Hematopoietic multipotent progenitor cell treated with erythropoietin and hydrocortisone succinate and interleukin-3 and kit ligand, for 15 days (in vitro differentiated cells): ENCODE measurements around the gene PGLYRP2.
A peak's percentile ranks its signal among the peaks of the same experiment; 100 is the strongest.

Source experiments
- DNase-seq: peaks from one replicate; pipeline ENCODE4 v3.0.0-alpha.2; 2015; ENCODE audit warnings: low spot score

PGLYRP2 gene

DNA sequence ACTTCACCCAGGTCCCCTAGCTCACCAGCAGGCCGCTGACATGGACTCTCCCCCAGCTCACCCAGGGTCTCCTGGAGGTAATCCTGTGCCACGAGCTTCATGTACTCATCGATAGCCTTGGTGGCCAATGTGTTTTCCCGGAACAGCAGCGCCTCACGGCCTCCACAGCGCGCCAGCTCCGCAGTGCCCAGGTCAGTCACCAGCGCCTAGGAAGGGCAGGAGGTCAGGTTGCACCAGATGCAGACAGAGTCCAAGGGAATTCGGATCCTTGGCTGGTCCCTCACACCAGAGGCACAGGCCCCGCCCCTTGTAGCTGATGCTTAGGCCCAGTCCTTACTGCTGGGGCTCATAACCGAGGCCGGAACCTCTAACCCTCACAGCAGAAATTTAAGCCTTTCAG, 22.9 kb downstream of the PGLYRP2 start:
- DNase-seq = no peak

- DNase-seq = no peak
Measured at GRCh38 chr19:15455996-15456395, 23.3 kb downstream of the PGLYRP2 start.

GRCh38 chr19:15453906-15454860, 25.1 kb downstream of the PGLYRP2 start:
- DNase-seq = no peak

DNA sequence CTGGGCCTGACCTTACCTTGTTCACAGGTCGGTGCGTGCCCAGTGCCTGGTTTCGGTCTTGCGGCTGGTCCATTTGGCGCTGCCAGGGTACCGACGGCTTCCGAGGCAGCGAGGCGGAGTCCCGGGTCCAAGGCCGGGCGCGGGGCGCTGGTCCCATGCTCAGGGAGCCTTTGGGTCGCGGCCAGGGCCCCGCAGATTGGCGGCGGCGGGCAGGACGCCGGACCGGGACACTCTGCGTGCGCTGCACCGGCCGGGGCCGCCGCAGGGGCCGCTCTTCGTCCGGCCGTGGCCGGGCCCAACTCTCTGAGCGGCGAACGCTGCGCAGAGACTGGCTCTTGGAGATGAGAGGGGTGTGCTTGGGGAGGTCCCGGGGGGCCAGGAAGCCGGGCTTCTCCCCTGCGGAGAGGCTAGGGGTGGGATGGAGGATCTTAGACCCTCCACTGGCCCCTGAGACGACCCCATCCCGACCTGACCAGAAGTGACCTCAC, 26.2 kb downstream of the PGLYRP2 start:
- no peak for DNase-seq

GRCh38 chr19:15452111-15453047, 26.9 kb downstream of the PGLYRP2 start:
- peak; percentile 90 for DNase-seq

DNA sequence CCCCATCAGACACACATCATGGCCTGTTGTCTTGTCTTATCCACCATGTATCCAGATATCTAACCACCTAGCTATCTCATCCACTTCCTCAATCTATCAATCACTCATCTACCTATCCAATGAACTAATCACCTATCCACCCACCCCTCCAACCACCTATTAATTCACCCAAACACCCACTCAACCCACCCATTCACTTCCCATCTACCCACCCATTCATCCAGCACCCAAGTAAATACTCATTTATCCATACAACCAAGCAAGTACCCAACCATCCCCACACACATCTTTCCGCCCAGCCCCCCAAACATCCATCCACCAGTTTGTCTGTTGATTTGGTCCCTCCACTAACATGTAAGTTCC, 28.8 kb downstream of the PGLYRP2 start:
- DNase-seq = no peak

- DNase-seq = peak; percentile 80
Measured at GRCh38 chr19:15449620-15450527, 29.4 kb downstream of the PGLYRP2 start, which contains the start of gene WIZ. TSS of gene WIZ (minus strand) at chr19:15449956. CDS start at chr19:15448307, 1,649 bp downstream.

- no peak for DNase-seq
Measured at GRCh38 chr19:15448778-15449619, 30.3 kb downstream of the PGLYRP2 start.

- no peak for DNase-seq
Measured at GRCh38 chr19:15448044-15448777, 31.1 kb downstream of the PGLYRP2 start.

DNA sequence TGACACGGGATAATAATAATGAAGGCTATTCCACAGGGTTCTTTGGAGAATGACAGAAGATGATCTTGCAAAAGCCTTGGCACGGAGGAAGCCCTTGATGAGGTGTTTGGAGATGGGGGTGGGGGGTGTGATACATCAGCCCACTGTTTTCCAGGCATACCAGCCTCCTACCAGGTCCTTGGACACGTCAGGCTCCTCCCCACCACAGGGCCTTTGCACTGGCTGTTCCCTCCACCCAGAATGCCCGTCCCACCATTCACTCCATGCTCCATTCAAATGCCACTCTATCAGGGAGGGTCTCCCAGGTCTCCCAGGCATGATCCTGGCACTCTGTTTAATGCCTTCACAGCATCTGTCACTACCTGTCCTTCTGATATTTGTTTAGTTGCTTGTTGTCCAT, 32.2 kb downstream of the PGLYRP2 start:
- DNase-seq = no peak

GRCh38 chr19:15445807-15446376, 33.4 kb downstream of the PGLYRP2 start:
- no peak for DNase-seq

GRCh38 chr19:15445227-15445605, 34.1 kb downstream of the PGLYRP2 start:
- no peak for DNase-seq

- DNase-seq = no peak
Measured at GRCh38 chr19:15444505-15445226, 34.6 kb downstream of the PGLYRP2 start.

- DNase-seq = no peak
Measured at GRCh38 chr19:15443838-15444237, 35.5 kb downstream of the PGLYRP2 start.

GRCh38 chr19:15443325-15443724, 36.0 kb downstream of the PGLYRP2 start:
- DNase-seq = no peak

DNA sequence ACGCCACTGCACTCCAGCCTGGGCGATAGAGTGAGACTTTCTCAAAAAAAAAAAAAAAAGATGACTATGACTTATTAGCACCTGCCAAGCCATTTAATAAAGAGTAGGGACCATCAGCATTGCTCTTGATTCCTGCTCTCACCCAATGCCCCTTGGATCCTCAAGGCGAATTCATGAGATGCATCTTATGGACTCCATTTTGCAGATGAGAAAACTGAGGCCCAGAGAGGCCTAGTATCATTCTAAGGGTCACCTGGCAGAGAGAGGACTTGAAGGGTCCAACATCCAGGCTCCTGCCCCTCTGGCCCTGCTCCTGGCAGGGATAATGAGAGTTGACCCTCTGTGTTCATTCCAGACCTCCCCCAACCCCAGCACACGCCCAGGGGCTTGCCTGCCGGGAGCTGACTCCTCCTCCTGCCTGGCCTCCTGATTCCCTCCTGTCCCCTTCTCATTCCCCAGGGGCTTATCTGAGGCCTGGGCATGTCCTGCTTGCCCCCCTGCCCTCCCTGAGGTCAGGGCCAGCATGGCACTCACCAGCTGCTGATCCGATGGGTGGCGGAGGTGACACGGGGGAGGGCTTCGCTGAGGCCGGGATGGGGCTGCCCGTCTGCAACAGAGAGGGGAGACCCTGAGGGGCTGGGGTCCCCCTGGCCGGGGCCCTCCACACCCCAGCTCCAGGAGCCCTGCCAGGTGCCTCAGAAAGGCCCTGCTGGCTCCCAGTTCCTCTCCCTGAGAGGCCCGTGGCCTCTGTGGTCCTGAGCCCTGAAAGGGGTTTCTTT, 37.0 kb downstream of the PGLYRP2 start:
- no peak for DNase-seq

DNA sequence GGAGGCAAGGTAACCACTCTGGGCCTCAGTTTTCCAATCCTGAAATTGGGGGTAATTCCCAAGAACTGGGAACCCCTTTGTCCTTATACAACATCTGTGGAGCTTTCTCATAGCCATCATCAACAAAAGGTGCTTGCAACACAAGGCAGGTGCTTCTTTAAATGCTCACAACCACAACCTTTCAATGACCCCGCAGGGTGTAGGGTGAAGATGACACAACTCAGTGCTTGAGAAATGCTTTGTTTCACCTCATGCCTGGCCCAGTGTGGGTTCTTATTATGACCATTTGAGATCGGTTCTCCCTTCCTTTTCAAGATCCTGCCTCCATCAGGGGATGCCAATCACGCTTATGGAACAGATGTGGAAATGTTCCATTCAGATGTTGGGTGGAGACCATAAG, 38.0 kb downstream of the PGLYRP2 start:
- DNase-seq = no peak
